Brain microvascular endothelial cell (primary cell): ENCODE data around the gene MED22.
A peak's percentile ranks its signal among the peaks of the same experiment; 100 is the strongest.

Source experiments
- DNase-seq: peaks from one replicate; pipeline ENCODE4 v3.0.0-alpha.2; 2020
- H3K27ac ChIP-seq: fragments of 250-450 bp; sonication (Bioruptor Pico); 2 replicates; pipeline ENCODE4 v1.5.1; 2020; ENCODE audit warnings: mild to moderate bottlenecking, moderate library complexity
- H3K27me3 ChIP-seq: fragments of 250-450 bp; sonication (Bioruptor Pico); replicated peaks from 2 replicates; pipeline ENCODE4 v1.5.1; 2020; ENCODE audit warnings: mild to moderate bottlenecking
- H3K36me3 ChIP-seq: fragments of 250-450 bp; sonication (Bioruptor Pico); replicated peaks from 2 replicates; pipeline ENCODE4 v1.5.1; 2020; ENCODE audit warnings: mild to moderate bottlenecking
- H3K4me3 ChIP-seq: 2 replicates; pipeline ENCODE4 v1.5.1; 2011; ENCODE audit warnings: low read depth, mild to moderate bottlenecking, control low read depth, low read length, moderate library complexity
- in situ Hi-C: cut with HindIII; loops from 2 replicates; pipeline ENCODE4 v1.10.0; 2017; ENCODE audit warnings: low sequenced_read_pairs, low pct_ligation_motif_present
- TF ChIP-seq, protein P1 (sequence below): IDR thresholded peaks from 2 replicates; pipeline ENCODE4 v1.5.1; 2011; ENCODE audit warnings: low read depth, mild to moderate bottlenecking, moderate library complexity, low read length, control low read depth, inconsistent platforms; ENCODE audit errors: missing control alignments

The MED22 gene

DNA sequence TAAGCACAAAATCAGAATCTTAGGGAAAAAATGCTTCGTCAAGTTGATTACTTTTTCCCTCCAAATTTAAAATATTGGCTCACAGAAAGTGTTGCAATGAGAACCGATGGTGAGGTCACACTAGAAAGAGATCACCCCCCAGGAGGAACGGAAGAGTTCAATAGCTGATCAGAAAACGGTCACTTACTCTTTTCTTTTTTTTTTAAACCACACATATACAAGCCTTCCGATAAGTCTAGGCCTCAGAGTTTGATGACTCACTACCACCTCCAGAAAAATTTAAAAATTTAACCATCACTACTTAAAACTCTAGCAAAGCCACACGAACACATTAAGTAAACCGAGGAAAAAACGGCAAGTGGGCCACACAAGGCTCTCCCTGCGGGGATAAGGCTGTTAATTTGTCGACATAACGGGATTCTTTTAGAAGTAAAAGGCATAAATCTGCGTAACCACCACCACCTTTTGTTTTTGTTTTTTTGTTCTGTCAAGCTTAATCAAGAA is 26.7 kb upstream of the MED22 start:
- peaks cover 37% of the 10 kb centered on the region for H3K36me3 ChIP-seq
- no peaks in the 10 kb centered on the region for H3K27me3 ChIP-seq
- peak overlapping the region; percentile 94 for H3K4me3 ChIP-seq
- DNase-seq = peak; percentile 25
- TF ChIP-seq, protein P1, sequence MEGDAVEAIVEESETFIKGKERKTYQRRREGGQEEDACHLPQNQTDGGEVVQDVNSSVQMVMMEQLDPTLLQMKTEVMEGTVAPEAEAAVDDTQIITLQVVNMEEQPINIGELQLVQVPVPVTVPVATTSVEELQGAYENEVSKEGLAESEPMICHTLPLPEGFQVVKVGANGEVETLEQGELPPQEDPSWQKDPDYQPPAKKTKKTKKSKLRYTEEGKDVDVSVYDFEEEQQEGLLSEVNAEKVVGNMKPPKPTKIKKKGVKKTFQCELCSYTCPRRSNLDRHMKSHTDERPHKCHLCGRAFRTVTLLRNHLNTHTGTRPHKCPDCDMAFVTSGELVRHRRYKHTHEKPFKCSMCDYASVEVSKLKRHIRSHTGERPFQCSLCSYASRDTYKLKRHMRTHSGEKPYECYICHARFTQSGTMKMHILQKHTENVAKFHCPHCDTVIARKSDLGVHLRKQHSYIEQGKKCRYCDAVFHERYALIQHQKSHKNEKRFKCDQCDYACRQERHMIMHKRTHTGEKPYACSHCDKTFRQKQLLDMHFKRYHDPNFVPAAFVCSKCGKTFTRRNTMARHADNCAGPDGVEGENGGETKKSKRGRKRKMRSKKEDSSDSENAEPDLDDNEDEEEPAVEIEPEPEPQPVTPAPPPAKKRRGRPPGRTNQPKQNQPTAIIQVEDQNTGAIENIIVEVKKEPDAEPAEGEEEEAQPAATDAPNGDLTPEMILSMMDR = no peak
- H3K27ac ChIP-seq = peak overlapping the region; percentile 96
- in situ Hi-C loops = no loop called here

DNA sequence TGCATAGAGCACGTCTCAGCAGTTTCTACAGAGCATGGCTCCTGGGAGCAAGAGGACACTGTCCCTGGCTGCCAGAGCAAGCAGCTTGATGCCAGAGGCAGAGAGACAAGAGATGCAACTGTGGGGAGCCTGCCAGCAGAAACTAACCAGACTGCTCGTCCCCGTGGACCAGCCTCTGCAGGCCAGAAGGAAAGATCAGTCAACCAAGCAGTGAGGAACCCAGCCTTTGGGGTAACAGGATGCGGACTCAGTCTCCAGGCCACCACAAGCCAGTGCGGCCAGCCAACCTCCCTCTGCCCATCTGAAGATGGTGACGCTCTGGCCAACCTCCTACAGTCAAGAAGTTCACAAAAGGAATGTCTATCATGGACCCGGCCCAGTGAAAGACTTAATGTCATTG is 24.2 kb upstream of the MED22 start:
- H3K27ac ChIP-seq = no peak overlapping the region
- no peak overlapping the region for H3K4me3 ChIP-seq
- TF ChIP-seq, protein P1 = no peak
- no peaks in the 10 kb centered on the region for H3K27me3 ChIP-seq
- peaks cover 53% of the 10 kb centered on the region for H3K36me3 ChIP-seq
- in situ Hi-C loops = no loop called here
- DNase-seq = no peak

- DNase-seq = peak; percentile 35
- H3K27me3 ChIP-seq = no peaks in the 10 kb centered on the region
- in situ Hi-C loops = no loop called here
- H3K4me3 ChIP-seq = no peak overlapping the region
- TF ChIP-seq, protein P1 = no peak
- peaks cover 62% of the 10 kb centered on the region for H3K36me3 ChIP-seq
- no peak overlapping the region for H3K27ac ChIP-seq
Observed at GRCh38 chr9:133371261-133371711, 23.4 kb upstream of the MED22 start.

DNA sequence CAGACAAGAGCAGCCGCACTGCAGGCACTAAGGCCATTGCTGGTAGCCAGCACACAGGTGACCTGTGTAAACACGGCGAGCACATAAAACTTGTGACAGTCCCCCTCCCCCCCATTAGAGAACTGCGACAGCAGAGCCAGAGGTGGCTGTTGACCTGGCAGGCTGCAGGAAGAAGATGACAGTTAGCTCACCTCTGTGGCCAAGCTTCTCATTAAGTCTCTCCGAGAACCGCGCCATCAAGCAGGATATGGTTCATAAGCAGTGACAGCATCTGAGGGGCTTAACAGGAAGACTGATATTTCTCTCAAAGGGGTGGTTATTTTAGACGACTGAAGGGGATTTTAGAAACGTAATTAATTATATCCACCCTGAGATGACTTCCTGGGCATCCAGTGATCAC is 22.8 kb upstream of the MED22 start:
- in situ Hi-C loops = no loop called here
- H3K4me3 ChIP-seq = no peak overlapping the region
- H3K27ac ChIP-seq = no peak overlapping the region
- no peaks in the 10 kb centered on the region for H3K27me3 ChIP-seq
- no peak for DNase-seq
- H3K36me3 ChIP-seq = peaks cover 67% of the 10 kb centered on the region
- TF ChIP-seq, protein P1 = no peak

- Histone ChIP-seq H3K4me3 (no peak overlapping the region), H3K27ac (no peak overlapping the region), H3K36me3 (peaks cover 73% of the 10 kb centered on the region), H3K27me3 (no peaks in the 10 kb centered on the region)
- in situ Hi-C loops = no loop called here
- TF ChIP-seq, protein P1 = no peak
- DNase-seq = no peak
Observed at GRCh38 chr9:133369933-133370332, 22.0 kb upstream of the MED22 start.

DNA sequence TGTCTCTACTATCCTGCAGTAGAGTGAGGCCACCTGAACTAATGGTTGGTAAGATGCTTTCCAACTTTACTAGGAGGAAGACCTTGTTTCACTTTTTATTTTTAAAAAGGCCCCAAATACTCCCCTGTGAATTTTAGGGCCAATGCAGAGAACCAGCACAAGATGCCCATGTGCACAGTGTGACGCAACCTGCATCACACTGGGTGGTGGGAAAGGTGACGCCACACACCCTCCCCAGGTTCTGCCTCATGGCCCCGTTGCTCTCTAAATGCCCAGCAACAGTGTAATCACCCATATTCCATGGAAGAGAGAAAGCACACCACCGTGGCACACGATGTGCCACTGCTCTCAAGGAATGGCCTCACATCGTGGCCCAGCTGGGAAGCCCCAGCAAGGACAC is 21.5 kb upstream of the MED22 start:
- H3K27me3 ChIP-seq = no peaks in the 10 kb centered on the region
- no peak for DNase-seq
- no peak overlapping the region for H3K4me3 ChIP-seq
- TF ChIP-seq, protein P1 = no peak
- in situ Hi-C loops = no loop called here
- peaks cover 75% of the 10 kb centered on the region for H3K36me3 ChIP-seq
- H3K27ac ChIP-seq = no peak overlapping the region
